ENCODE measurements around the gene AKNA.

Gene AKNA

GRCh38 chr9:114300846-114301797 is 86.7 kb downstream of the AKNA start:
- Mint-ChIP-seq H3K27ac (no peak overlapping the region), H3K36me3 (ENCODE audit: low read depth) (no peaks in the 10 kb centered on the region), H3K4me1 (ENCODE audit: low read depth) (no peaks in the 10 kb centered on the region), H3K9me3 (no peaks in the 10 kb centered on the region), H3K27me3 (no peaks in the 10 kb centered on the region), H3K4me3 (no peak overlapping the region)

GRCh38 chr9:114300153-114300845 is 87.5 kb downstream of the AKNA start:
- Mint-ChIP-seq H3K4me1 (ENCODE audit: low read depth) (no peaks in the 10 kb centered on the region), H3K9me3 (peaks cover 4% of the 10 kb centered on the region), H3K36me3 (ENCODE audit: low read depth) (no peaks in the 10 kb centered on the region), H3K4me3 (no peak overlapping the region), H3K27me3 (no peaks in the 10 kb centered on the region), H3K27ac (no peak overlapping the region)

GRCh38 chr9:114299286-114300152 is 88.3 kb downstream of the AKNA start:
- H3K27me3 Mint-ChIP-seq: no peaks in the 10 kb centered on the region
- no peak overlapping the region for H3K4me3 Mint-ChIP-seq
- H3K4me1 Mint-ChIP-seq (ENCODE audit: low read depth): no peaks in the 10 kb centered on the region
- H3K9me3 Mint-ChIP-seq: peaks cover 9% of the 10 kb centered on the region
- no peak overlapping the region for H3K27ac Mint-ChIP-seq
- H3K36me3 Mint-ChIP-seq (ENCODE audit: low read depth): no peaks in the 10 kb centered on the region

GRCh38 chr9:114296338-114296737 is 91.4 kb downstream of the AKNA start:
- no peak overlapping the region for H3K4me3 Mint-ChIP-seq
- H3K27me3 Mint-ChIP-seq: no peaks in the 10 kb centered on the region
- H3K27ac Mint-ChIP-seq: no peak overlapping the region

GRCh38 chr9:114294664-114295063 is 93.1 kb downstream of the AKNA start:
- peaks cover 3% of the 10 kb centered on the region for H3K27me3 Mint-ChIP-seq
- no peaks in the 10 kb centered on the region for H3K4me1 Mint-ChIP-seq (ENCODE audit: low read depth)
- H3K4me3 Mint-ChIP-seq: no peak overlapping the region
- H3K36me3 Mint-ChIP-seq (ENCODE audit: low read depth): no peaks in the 10 kb centered on the region
- no peak overlapping the region for H3K27ac Mint-ChIP-seq
- peaks cover 9% of the 10 kb centered on the region for H3K9me3 Mint-ChIP-seq

More at GRCh38 chr9:114296338-114296737, 91.4 kb downstream of the AKNA start:
- Mint-ChIP-seq H3K9me3 (peaks cover 9% of the 10 kb centered on the region), H3K4me1 (ENCODE audit: low read depth) (no peaks in the 10 kb centered on the region), H3K36me3 (ENCODE audit: low read depth) (no peaks in the 10 kb centered on the region)

GRCh38 chr9:114291886-114292590 is 95.7 kb downstream of the AKNA start:
- no peak overlapping the region for H3K27ac Mint-ChIP-seq
- H3K4me1 Mint-ChIP-seq (ENCODE audit: low read depth): no peaks in the 10 kb centered on the region
- no peak overlapping the region for H3K4me3 Mint-ChIP-seq
- H3K9me3 Mint-ChIP-seq: peaks cover 9% of the 10 kb centered on the region
- H3K36me3 Mint-ChIP-seq (ENCODE audit: low read depth): no peaks in the 10 kb centered on the region
- peaks cover 3% of the 10 kb centered on the region for H3K27me3 Mint-ChIP-seq

GRCh38 chr9:114291064-114291474 is 96.7 kb downstream of the AKNA start:
- H3K4me3 Mint-ChIP-seq: no peak overlapping the region
- H3K27me3 Mint-ChIP-seq: peaks cover 3% of the 10 kb centered on the region
- H3K36me3 Mint-ChIP-seq (ENCODE audit: low read depth): no peaks in the 10 kb centered on the region
- no peaks in the 10 kb centered on the region for H3K4me1 Mint-ChIP-seq (ENCODE audit: low read depth)
- H3K27ac Mint-ChIP-seq: no peak overlapping the region
- H3K9me3 Mint-ChIP-seq: peaks cover 9% of the 10 kb centered on the region

GRCh38 chr9:114290561-114290986 is 97.2 kb downstream of the AKNA start:
- Mint-ChIP-seq H3K4me1 (ENCODE audit: low read depth) (no peaks in the 10 kb centered on the region), H3K27me3 (peaks cover 3% of the 10 kb centered on the region), H3K27ac (no peak overlapping the region), H3K4me3 (no peak overlapping the region), H3K9me3 (peaks cover 6% of the 10 kb centered on the region), H3K36me3 (ENCODE audit: low read depth) (no peaks in the 10 kb centered on the region)

- H3K27ac Mint-ChIP-seq: no peak overlapping the region
- no peaks in the 10 kb centered on the region for H3K36me3 Mint-ChIP-seq (ENCODE audit: low read depth)
- H3K4me1 Mint-ChIP-seq (ENCODE audit: low read depth): no peaks in the 10 kb centered on the region
- H3K27me3 Mint-ChIP-seq: peaks cover 3% of the 10 kb centered on the region
- H3K9me3 Mint-ChIP-seq: no peaks in the 10 kb centered on the region
- no peak overlapping the region for H3K4me3 Mint-ChIP-seq
Measured at GRCh38 chr9:114289571-114290481, 98.0 kb downstream of the AKNA start.

GRCh38 chr9:114289106-114289505 is 98.7 kb downstream of the AKNA start:
- H3K9me3 Mint-ChIP-seq: no peaks in the 10 kb centered on the region
- H3K4me1 Mint-ChIP-seq (ENCODE audit: low read depth): no peaks in the 10 kb centered on the region
- no peak overlapping the region for H3K27ac Mint-ChIP-seq
- no peak overlapping the region for H3K4me3 Mint-ChIP-seq
- no peaks in the 10 kb centered on the region for H3K36me3 Mint-ChIP-seq (ENCODE audit: low read depth)
- H3K27me3 Mint-ChIP-seq: peaks cover 3% of the 10 kb centered on the region

- no peak overlapping the region for H3K27ac Mint-ChIP-seq
- no peak overlapping the region for H3K4me3 Mint-ChIP-seq
- H3K4me1 Mint-ChIP-seq (ENCODE audit: low read depth): no peaks in the 10 kb centered on the region
- no peaks in the 10 kb centered on the region for H3K9me3 Mint-ChIP-seq
- H3K36me3 Mint-ChIP-seq (ENCODE audit: low read depth): no peaks in the 10 kb centered on the region
- peaks cover 3% of the 10 kb centered on the region for H3K27me3 Mint-ChIP-seq
Measured at GRCh38 chr9:114288193-114289091, 99.3 kb downstream of the AKNA start.

- H3K36me3 Mint-ChIP-seq (ENCODE audit: low read depth): no peaks in the 10 kb centered on the region
- peaks cover 3% of the 10 kb centered on the region for H3K27me3 Mint-ChIP-seq
- H3K4me1 Mint-ChIP-seq (ENCODE audit: low read depth): peaks cover 4% of the 10 kb centered on the region
- no peaks in the 10 kb centered on the region for H3K9me3 Mint-ChIP-seq
- no peak overlapping the region for H3K4me3 Mint-ChIP-seq
- H3K27ac Mint-ChIP-seq: no peak overlapping the region
Measured at GRCh38 chr9:114287763-114288192, 100.0 kb downstream of the AKNA start.

Measured in stimulated activated naive CD8-positive, alpha-beta T cell treated with anti-CD3 and anti-CD28 coated beads, Interleukin-15, Interleukin-2, amounts not matched to agents 100 ng/mL and 50 ng/mL, for 24 hours (primary cell).